NB4 (cell line): ENCODE measurements around the gene RAD51AP2.

Source experiments
- POLR2A ChIP-seq: IDR thresholded peaks from 2 replicates; pipeline ENCODE4 v1.6.1; 2011; ENCODE audit warnings: mild to moderate bottlenecking; ENCODE audit not compliant: insufficient read length; ENCODE audit errors: extremely low read depth
- TF ChIP-seq, protein P1 (sequence below): IDR thresholded peaks from one replicate; pipeline ENCODE4 v1.5.1; 2012; ENCODE audit warnings: low read depth, low read length

DNA sequence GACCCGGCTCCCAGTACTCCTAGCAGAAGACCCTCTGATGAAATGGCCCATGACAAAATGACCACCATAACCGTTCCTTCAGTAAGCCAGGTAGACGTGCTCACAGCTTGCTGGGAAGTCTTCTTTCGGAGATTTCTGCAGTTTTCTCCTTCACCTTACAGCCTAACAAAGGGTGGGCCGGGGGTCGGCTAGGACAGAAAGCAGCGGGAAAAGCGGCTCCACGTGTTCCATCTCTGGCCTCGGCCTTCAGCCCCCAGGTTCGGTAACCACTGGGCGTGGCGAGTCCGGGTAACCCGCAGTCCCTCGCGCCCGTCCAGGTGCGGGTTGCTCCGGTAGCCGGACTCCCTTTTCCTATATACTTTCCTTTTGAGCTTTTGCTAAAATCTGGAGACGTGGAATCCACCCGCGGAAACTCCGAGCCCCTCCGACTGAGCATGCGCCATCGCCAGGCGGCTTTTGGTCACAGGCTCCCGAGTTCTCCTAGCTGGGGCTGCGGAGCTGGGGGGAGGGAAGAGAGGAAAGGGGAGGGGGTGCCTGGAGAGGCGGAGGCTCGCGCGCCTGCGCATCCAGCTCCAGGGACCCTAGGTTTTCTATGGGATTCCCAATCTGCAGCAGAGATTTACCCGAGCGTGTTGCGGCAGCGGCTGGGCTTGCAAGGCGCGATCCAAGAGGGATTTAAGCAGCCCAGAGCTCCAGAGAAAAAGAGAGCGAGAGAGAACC, 22.0 kb upstream of the RAD51AP2 start, which contains the start of gene VSNL1:
- TF ChIP-seq, protein P1, sequence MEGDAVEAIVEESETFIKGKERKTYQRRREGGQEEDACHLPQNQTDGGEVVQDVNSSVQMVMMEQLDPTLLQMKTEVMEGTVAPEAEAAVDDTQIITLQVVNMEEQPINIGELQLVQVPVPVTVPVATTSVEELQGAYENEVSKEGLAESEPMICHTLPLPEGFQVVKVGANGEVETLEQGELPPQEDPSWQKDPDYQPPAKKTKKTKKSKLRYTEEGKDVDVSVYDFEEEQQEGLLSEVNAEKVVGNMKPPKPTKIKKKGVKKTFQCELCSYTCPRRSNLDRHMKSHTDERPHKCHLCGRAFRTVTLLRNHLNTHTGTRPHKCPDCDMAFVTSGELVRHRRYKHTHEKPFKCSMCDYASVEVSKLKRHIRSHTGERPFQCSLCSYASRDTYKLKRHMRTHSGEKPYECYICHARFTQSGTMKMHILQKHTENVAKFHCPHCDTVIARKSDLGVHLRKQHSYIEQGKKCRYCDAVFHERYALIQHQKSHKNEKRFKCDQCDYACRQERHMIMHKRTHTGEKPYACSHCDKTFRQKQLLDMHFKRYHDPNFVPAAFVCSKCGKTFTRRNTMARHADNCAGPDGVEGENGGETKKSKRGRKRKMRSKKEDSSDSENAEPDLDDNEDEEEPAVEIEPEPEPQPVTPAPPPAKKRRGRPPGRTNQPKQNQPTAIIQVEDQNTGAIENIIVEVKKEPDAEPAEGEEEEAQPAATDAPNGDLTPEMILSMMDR: no peak
- TF ChIP-seq POLR2A: no peak
